Measurements from ENCODE around the gene PNLIP. TPM values are rescaled to one million over a fixed set of nuclear protein-coding genes. Genes with fewer than 3 reads are reported as not detected.

PNLIP gene
- polyA plus RNA-seq, 2 of the 4 experiments (the other 2 are of a cell fraction) = not detected

DNA sequence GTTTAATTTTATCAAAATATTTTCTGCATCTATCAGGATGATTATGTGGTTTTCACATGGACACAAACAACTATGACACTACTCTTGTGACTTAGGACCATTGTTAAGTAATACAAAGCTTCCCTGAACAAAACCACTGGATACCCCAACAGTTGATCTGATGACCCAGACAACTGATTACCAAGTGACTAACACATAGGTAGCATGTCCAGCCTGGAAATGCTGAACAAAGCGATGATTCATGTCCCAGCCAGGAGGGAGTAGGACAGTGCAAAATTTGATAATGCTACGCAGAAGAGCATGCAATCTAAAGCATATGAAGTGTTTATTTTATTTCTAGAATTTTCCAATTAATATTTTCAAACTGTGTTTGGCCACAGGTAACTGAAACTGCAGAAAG, 8.9 kb upstream of the PNLIP start (continued):
- TF ChIP-seq CBX8 (IDR thresholded peaks at IDR 0.05) (no peak), ZFP36 (IDR thresholded peaks at IDR 0.05; ENCODE audit: borderline replicate concordance, partially characterized antibody) (no peak), MAZ (IDR thresholded peaks at IDR 0.05; ENCODE audit: borderline replicate concordance, low read depth, low read length) (no peak)

DNA sequence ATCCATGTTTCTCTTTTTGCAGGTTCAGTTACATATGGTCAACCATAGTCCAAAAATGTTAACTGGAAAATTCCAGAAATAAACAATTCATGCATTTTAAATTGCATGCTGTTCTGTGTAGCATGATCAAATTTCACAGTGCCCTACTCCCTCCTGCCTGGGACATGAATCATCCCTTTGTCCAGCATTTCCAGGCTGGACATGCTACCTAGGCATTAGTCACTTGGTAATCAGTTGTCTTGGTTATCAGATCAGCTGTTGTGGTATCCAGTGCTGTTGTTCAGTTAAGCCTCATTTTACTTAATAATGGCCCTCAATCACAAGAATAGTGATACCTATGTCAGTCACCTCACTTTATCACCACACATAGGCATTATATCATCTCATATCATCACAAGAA, 7.3 kb upstream of the PNLIP start:
- no peak for TF ChIP-seq SREBF2 (IDR thresholded peaks at IDR 0.05)
- TF ChIP-seq HOXB5 (CRISPR knock-in tag; IDR thresholded peaks at IDR 0.05) = no peak
- no peak for TF ChIP-seq CHD4 (IDR thresholded peaks at IDR 0.05; ENCODE audit: borderline replicate concordance)
- TF ChIP-seq FOSL2 (IDR thresholded peaks at IDR 0.05) = no peak
- TF ChIP-seq FOSL2 (CRISPR knock-in tag; IDR thresholded peaks at IDR 0.05) = no peak
- TF ChIP-seq JUN (IDR thresholded peaks at IDR 0.05) = no peak
- TF ChIP-seq FOXS1 (CRISPR knock-in tag; IDR thresholded peaks at IDR 0.05) = no peak
- no peak for TF ChIP-seq POLR2A (IDR thresholded peaks at IDR 0.05; ENCODE audit: low read length)
- no peak for TF ChIP-seq ZNF302 (CRISPR knock-in tag; IDR thresholded peaks at IDR 0.05)
- TF ChIP-seq, protein P1, sequence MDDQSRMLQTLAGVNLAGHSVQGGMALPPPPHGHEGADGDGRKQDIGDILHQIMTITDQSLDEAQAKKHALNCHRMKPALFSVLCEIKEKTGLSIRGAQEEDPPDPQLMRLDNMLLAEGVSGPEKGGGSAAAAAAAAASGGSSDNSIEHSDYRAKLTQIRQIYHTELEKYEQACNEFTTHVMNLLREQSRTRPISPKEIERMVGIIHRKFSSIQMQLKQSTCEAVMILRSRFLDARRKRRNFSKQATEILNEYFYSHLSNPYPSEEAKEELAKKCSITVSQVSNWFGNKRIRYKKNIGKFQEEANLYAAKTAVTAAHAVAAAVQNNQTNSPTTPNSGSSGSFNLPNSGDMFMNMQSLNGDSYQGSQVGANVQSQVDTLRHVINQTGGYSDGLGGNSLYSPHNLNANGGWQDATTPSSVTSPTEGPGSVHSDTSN (IDR thresholded peaks at IDR 0.05) = no peak
- TF ChIP-seq, protein P2, sequence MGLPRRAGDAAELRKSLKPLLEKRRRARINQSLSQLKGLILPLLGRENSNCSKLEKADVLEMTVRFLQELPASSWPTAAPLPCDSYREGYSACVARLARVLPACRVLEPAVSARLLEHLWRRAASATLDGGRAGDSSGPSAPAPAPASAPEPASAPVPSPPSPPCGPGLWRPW (IDR thresholded peaks at IDR 0.05) = no peak
- TF ChIP-seq JUNB (IDR thresholded peaks at IDR 0.05) = no peak
- TF ChIP-seq CBX8 (IDR thresholded peaks at IDR 0.05) = no peak
- TF ChIP-seq, protein P3, sequence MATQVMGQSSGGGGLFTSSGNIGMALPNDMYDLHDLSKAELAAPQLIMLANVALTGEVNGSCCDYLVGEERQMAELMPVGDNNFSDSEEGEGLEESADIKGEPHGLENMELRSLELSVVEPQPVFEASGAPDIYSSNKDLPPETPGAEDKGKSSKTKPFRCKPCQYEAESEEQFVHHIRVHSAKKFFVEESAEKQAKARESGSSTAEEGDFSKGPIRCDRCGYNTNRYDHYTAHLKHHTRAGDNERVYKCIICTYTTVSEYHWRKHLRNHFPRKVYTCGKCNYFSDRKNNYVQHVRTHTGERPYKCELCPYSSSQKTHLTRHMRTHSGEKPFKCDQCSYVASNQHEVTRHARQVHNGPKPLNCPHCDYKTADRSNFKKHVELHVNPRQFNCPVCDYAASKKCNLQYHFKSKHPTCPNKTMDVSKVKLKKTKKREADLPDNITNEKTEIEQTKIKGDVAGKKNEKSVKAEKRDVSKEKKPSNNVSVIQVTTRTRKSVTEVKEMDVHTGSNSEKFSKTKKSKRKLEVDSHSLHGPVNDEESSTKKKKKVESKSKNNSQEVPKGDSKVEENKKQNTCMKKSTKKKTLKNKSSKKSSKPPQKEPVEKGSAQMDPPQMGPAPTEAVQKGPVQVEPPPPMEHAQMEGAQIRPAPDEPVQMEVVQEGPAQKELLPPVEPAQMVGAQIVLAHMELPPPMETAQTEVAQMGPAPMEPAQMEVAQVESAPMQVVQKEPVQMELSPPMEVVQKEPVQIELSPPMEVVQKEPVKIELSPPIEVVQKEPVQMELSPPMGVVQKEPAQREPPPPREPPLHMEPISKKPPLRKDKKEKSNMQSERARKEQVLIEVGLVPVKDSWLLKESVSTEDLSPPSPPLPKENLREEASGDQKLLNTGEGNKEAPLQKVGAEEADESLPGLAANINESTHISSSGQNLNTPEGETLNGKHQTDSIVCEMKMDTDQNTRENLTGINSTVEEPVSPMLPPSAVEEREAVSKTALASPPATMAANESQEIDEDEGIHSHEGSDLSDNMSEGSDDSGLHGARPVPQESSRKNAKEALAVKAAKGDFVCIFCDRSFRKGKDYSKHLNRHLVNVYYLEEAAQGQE (IDR thresholded peaks at IDR 0.05) = no peak
- no peak for TF ChIP-seq NFE2L2 (conservative IDR thresholded peaks at IDR 0.05; ENCODE audit: low read length)
- TF ChIP-seq PHF8 (IDR thresholded peaks at IDR 0.05; ENCODE audit: borderline replicate concordance, low read depth) = no peak
- TF ChIP-seq ZSCAN20 (CRISPR knock-in tag; IDR thresholded peaks at IDR 0.05) = no peak
- no peak for TF ChIP-seq CEBPB (IDR thresholded peaks at IDR 0.05)
- TF ChIP-seq, protein P4, sequence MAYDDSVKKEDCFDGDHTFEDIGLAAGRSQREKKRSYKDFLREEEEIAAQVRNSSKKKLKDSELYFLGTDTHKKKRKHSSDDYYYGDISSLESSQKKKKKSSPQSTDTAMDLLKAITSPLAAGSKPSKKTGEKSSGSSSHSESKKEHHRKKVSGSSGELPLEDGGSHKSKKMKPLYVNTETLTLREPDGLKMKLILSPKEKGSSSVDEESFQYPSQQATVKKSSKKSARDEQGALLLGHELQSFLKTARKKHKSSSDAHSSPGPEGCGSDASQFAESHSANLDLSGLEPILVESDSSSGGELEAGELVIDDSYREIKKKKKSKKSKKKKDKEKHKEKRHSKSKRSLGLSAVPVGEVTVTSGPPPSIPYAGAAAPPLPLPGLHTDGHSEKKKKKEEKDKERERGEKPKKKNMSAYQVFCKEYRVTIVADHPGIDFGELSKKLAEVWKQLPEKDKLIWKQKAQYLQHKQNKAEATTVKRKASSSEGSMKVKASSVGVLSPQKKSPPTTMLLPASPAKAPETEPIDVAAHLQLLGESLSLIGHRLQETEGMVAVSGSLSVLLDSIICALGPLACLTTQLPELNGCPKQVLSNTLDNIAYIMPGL (CRISPR knock-in tag; IDR thresholded peaks at IDR 0.05; ENCODE audit: borderline replicate concordance) = no peak
- no peak for TF ChIP-seq MAZ (IDR thresholded peaks at IDR 0.05; ENCODE audit: borderline replicate concordance, low read depth, low read length)
- TF ChIP-seq CHD2 (IDR thresholded peaks at IDR 0.05; ENCODE audit: low read length, partially characterized antibody) = no peak
- Histone ChIP-seq H3K4me1 (no peaks in the 10 kb centered on the region), H3K9me3 (no peaks in the 10 kb centered on the region), H3K4me2 (no peak overlapping the region), H3K27ac (no peak overlapping the region), H3K4me3 (no peak overlapping the region)
- DNase-seq (ENCODE audit: low read depth in 1 of 2, low spot score in 1 of 2) = no peak
- ChIA-PET POLR2A (no interaction called here), CTCF (no interaction called here)
- FAIRE-seq = no peak
- peak in 1 of 2 experiments; percentile 64; a peak in 1 of 6 replicates for ATAC-seq

All from A549 (cell line).